ENCODE data around the gene HCRT. TPM values are rescaled to one million over a fixed set of nuclear protein-coding genes. Genes with fewer than 3 reads are reported as not detected.
A peak's percentile ranks its signal among the peaks of the same experiment; 100 is the strongest.

Gene HCRT
- polyA plus RNA-seq, 1 of the 3 experiments (the other 2 are of a cell fraction) = not detected

- Histone ChIP-seq H3K4me2 (peak within 1 kb of the TSS; percentile 83), H3F3A (replicated peaks; ENCODE audit: insufficient read depth) (no peaks in the 10 kb centered on the region), H3K4me3 (ENCODE audit: low read depth in 2 of 2, low read length in 1 of 2) (peak within 1 kb of the TSS; percentile 61 to 75), H3K9me2 (no peaks in the 10 kb centered on the region), H2AFZ (ENCODE audit: low read depth) (peak within 1 kb of the TSS; percentile 88), H3K79me2 (ENCODE audit: insufficient read depth) (no peaks in the 10 kb centered on the region), H3K36me3 (replicated peaks in 1 of 2; ENCODE audit: control insufficient read depth in 1 of 2, insufficient read depth in 2 of 2, low read length in 1 of 2) (no peaks in the 10 kb centered on the region), H4K20me1 (ENCODE audit: insufficient read depth) (no peaks in the 10 kb centered on the region), H3K9me3 (no peaks in the 10 kb centered on the region), H3K4me1 (ENCODE audit: control insufficient read depth in 1 of 2, insufficient read depth in 2 of 2, low read depth in 1 of 2, low read length in 1 of 2) (peaks cover 0 to 12% of the 10 kb centered on the region in 2 experiments; a peak in 1 of 4 replicates), H3K27me3 (ENCODE audit: insufficient read depth) (no peaks in the 10 kb centered on the region), H3K9ac (peak within 1 kb of the TSS; percentile 67), H3K27ac (ENCODE audit: low read depth in 2 of 2, low read length in 1 of 2) (peak within 1 kb of the TSS in 1 of 2 experiments; percentile 56; a peak in 1 of 4 replicates)
- TF ChIP-seq POLR2AphosphoS5 (IDR thresholded peaks at IDR 0.05; ENCODE audit: low read depth, low read length) (peak; percentile 42; the same call in 1 of the 2 replicates), SMC3 (IDR thresholded peaks at IDR 0.05; ENCODE audit: low read depth, low read length) (no peak), FOSL2 (IDR thresholded peaks at IDR 0.05; ENCODE audit: borderline replicate concordance, low read depth) (no peak), PBX3 (IDR thresholded peaks at IDR 0.05) (0 out of 2 replicates have a peak, but pooled peaks have one; percentile 41), FOXJ3 (CRISPR knock-in tag; IDR thresholded peaks at IDR 0.05) (no peak), MAX (IDR thresholded peaks at IDR 0.05; ENCODE audit: low read depth) (peak; percentile 98), RCOR1 (IDR thresholded peaks at IDR 0.05; ENCODE audit: low read length) (no peak), USF1 (IDR thresholded peaks at IDR 0.05; ENCODE audit: borderline replicate concordance, low read depth) (peak; percentile 74; the same call in 1 of the 2 replicates), ELF1 (IDR thresholded peaks at IDR 0.05) (peak; percentile 95), NFIC (IDR thresholded peaks at IDR 0.05; ENCODE audit: borderline replicate concordance) (no peak), MXI1 (IDR thresholded peaks at IDR 0.05; ENCODE audit: low read depth, low read length) (peak; percentile 93), GABPA (IDR thresholded peaks at IDR 0.05; ENCODE audit: low read depth) (peak; percentile 74), CHD2 (IDR thresholded peaks at IDR 0.05; ENCODE audit: low read length, partially characterized antibody) (peak; percentile 33)
- 18% methylated on average over 24 of the region's 24 CpGs for WGBS (ENCODE audit: low lambda C conversion rate)
- POLR2A ChIA-PET = interaction anchor here (0.6 to 1.5 kb wide), 5 partner anchors 10 to 300 kb away, joined by 3 to 12 read pairs (median 5); partner anchors contain the start of gene HCRT
- CTCF ChIA-PET = interaction anchor here (0.8 to 3.7 kb wide), 7 partner anchors 10 to 169 kb away, joined by 3 to 30 read pairs (median 4); partner anchors contain the start of genes HCRT and KCNH4
- DNase-seq = peak; percentile 93
Measured at GRCh38 chr17:42193969-42194899, 9.0 kb upstream of the HCRT start, which contains the start of gene GHDC. GHDC (minus strand) TSS chr17:42194494; CDS start chr17:42193581, 913 bp downstream.
